SKM-1 treated with dmso at 0.1 percent for 144 hours (cell line): ENCODE results near the gene APOL6.
"Not testable (repeated sequence)": the region's sequence is repeated elsewhere in the genome, so short reads cannot be mapped to it uniquely, and the experiment has no call there.

Experiments
- DNase-seq: peaks from one replicate; lab custom pipeline; 2025; ENCODE audit not compliant: unreplicated experiment; lab: John Stamatoyannopoulos, UW

APOL6 gene

GRCh38 chr22:35634943-35635540 lies 13.2 kb upstream of the APOL6 start:
- DNase-seq: no peak

GRCh38 chr22:35637254-35637653 lies 11.0 kb upstream of the APOL6 start:
- DNase-seq: no peak

- no peak for DNase-seq
These were observed 10.2 kb upstream of the APOL6 start for GRCh38 chr22:35638001-35638400.

GRCh38 chr22:35638410-35638809 lies 9.8 kb upstream of the APOL6 start:
- no peak for DNase-seq

GRCh38 chr22:35641494-35642120 lies 6.6 kb upstream of the APOL6 start:
- no peak for DNase-seq

- DNase-seq: no peak
These were observed 5.9 kb upstream of the APOL6 start for GRCh38 chr22:35642305-35642741.

- DNase-seq: no peak
These were observed 4.3 kb upstream of the APOL6 start for GRCh38 chr22:35643991-35644390.

GRCh38 chr22:35645646-35646045 lies 2.6 kb upstream of the APOL6 start:
- no peak for DNase-seq

- DNase-seq: no peak
These were observed 844 bp downstream of the APOL6 start for GRCh38 chr22:35649026-35649553.

GRCh38 chr22:35649636-35650250 lies 1.5 kb downstream of the APOL6 start:
- DNase-seq: no peak

GRCh38 chr22:35651085-35651484 lies 2.8 kb downstream of the APOL6 start:
- DNase-seq: no peak

GRCh38 chr22:35653824-35654223 lies 5.6 kb downstream of the APOL6 start:
- no peak for DNase-seq

GRCh38 chr22:35656284-35656752 lies 8.1 kb downstream of the APOL6 start:
- no peak for DNase-seq

GRCh38 chr22:35657571-35658312 lies 9.5 kb downstream of the APOL6 start:
- no peak for DNase-seq

GRCh38 chr22:35660291-35661127 lies 12.3 kb downstream of the APOL6 start:
- DNase-seq: peak; percentile 6

- no peak for DNase-seq
These were observed 13.2 kb downstream of the APOL6 start for GRCh38 chr22:35661464-35661863.

GRCh38 chr22:35662914-35663313 lies 14.7 kb downstream of the APOL6 start:
- no peak for DNase-seq

- no peak for DNase-seq
These were observed 15.1 kb downstream of the APOL6 start for GRCh38 chr22:35663371-35663770.

- no peak for DNase-seq
These were observed 16.8 kb downstream of the APOL6 start for GRCh38 chr22:35664955-35665587.

- not testable (repeated sequence) for DNase-seq
These were observed 18.5 kb downstream of the APOL6 start for GRCh38 chr22:35666699-35667098.
